CD4-positive, alpha-beta T cell (primary cell): ENCODE measurements around the gene ARL10. TPM values are rescaled to one million over a fixed set of nuclear protein-coding genes. Genes with fewer than 3 reads are reported as not detected.

ENCODE experiments used
- ATAC-seq: fragments of 200-7000 bp; cut with Tn5 transposase; one replicate; pipeline ENCODE4 v1.10.0; 2022; ENCODE audit warnings: mild to moderate bottlenecking; ENCODE audit not compliant: poor library complexity
- CTCF ChIA-PET: fragments of 350-600 bp; sonication (Branson Sonifier 250); formaldehyde crosslinking; loops from one replicate; lab custom pipeline; 2021; ENCODE audit warnings: antibody characterized with exemption, inconsistent platforms; lab: Charles Lee
- POLR2A ChIA-PET: fragments of 350-600 bp; sonication (Branson Sonifier 250); formaldehyde crosslinking; loops from one replicate; lab custom pipeline; 2021; ENCODE audit warnings: antibody characterized with exemption, inconsistent platforms; lab: Charles Lee
- DNase-seq, 14 experiments: peaks; one replicate each; pipeline ENCODE4 v3.0.0-alpha.2; 2013 to 2020; ENCODE audit warnings: mixed read lengths in 2 of 14
- H3K27ac ChIP-seq, 2 donors: one replicate each; pipeline versions ENCODE4 v1.5.1 to v1.7.0; 2013; ENCODE audit warnings: low read length in 2 of 2, low read depth in 1 of 2, mild to moderate bottlenecking in 1 of 2
- H3K27me3 ChIP-seq, 2 experiments: 1 replicate in 1 of 2; 2 replicates in 1 of 2; pipeline versions ENCODE4 v1.6.1 to v1.7.0; 2013; ENCODE audit warnings: low read length in 2 of 2, control low read depth in 1 of 2, mild to moderate bottlenecking in 1 of 2, moderate library complexity in 1 of 2; ENCODE audit not compliant: insufficient read depth in 2 of 2, control insufficient read depth in 1 of 2
- H3K36me3 ChIP-seq: one replicate; pipeline ENCODE4 v1.6.1; 2013; ENCODE audit warnings: low read length, control low read depth; ENCODE audit not compliant: insufficient read depth
- H3K4me1 ChIP-seq: one replicate; pipeline ENCODE4 v1.6.1; 2013; ENCODE audit warnings: low read length, control low read depth; ENCODE audit not compliant: insufficient read depth
- H3K4me3 ChIP-seq: one replicate; pipeline ENCODE4 v1.5.1; 2013; ENCODE audit warnings: mild to moderate bottlenecking, low read length, moderate library complexity
- H3K9me3 ChIP-seq, 2 experiments: 1 replicate in 1 of 2; 2 replicates in 1 of 2; pipeline versions ENCODE4 v1.6.1 to v1.7.0; 2013; ENCODE audit warnings: low read length in 2 of 2, mild to moderate bottlenecking in 2 of 2, control low read depth in 1 of 2, moderate library complexity in 1 of 2; ENCODE audit not compliant: control insufficient read depth in 1 of 2, insufficient read depth in 1 of 2
- H3K27ac Mint-ChIP-seq: one replicate; pipeline ENCODE4 v1.8.0; 2020; ENCODE audit warnings: mixed read lengths
- H3K27me3 Mint-ChIP-seq: one replicate; pipeline ENCODE4 v1.8.0; 2021; ENCODE audit warnings: mixed read lengths
- H3K36me3 Mint-ChIP-seq: one replicate; pipeline ENCODE4 v1.8.0; 2021; ENCODE audit warnings: low read depth, mixed read lengths
- H3K4me1 Mint-ChIP-seq: one replicate; pipeline ENCODE4 v1.8.0; 2021; ENCODE audit warnings: low read depth, mixed read lengths
- H3K4me3 Mint-ChIP-seq: one replicate; pipeline ENCODE4 v1.8.0; 2020; ENCODE audit warnings: mild to moderate bottlenecking, mixed read lengths
- H3K9me3 Mint-ChIP-seq: one replicate; pipeline ENCODE4 v1.8.0; 2020; ENCODE audit warnings: mixed read lengths
- intact Hi-C, 2 experiments: fragments of 100-400 bp; cut with DNase I in 1 of 2; cut with micrococcal nuclease in 1 of 2; formaldehyde crosslinking; loops; one replicate each; pipeline versions ENCODE4 v1.15.1 to v1.9.0; 2023 to 2025; cut with DNase I, micrococcal nuclease
- total RNA-seq, 174 experiments: library from RNA in 2 of 174; stranded (reverse) in 2 of 174; gene quantifications; one replicate each; pipeline ENCODE4 v1.2.3 and lab custom pipeline; 2021 to 2026
- TF ChIP-seq, protein P1 (sequence below): fragments of 200-600 bp; IDR thresholded peaks from one replicate; pipeline ENCODE4 v1.8.0; 2022; ENCODE audit warnings: antibody characterized with exemption, mild to moderate bottlenecking

Gene ARL10
- total RNA-seq, 2 experiments from 2014 or later, result 3.2 to 4.4 TPM

DNA sequence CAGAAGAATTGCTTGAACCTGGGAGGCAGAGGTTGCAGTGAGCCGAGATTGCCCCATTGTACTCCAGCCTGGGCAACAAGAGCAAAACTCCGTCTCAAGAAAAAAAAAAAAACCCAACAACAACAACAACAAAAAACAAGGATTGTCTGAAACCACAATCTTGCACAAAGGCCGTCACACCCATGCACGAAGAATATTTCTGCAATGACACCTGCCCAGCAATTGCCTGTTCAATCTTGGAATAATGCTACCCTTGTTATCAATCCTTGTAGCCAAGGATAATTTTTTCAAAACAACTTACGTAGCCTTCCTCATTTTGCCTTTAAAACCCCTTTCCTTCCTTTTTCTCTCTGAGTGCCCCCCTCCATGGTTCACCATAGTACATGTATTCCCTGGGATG lies 54.8 kb downstream of the ARL10 start:
- intact Hi-C loops, result no loop called here
- peaks cover 15% of the 10 kb centered on the region for H3K4me1 Mint-ChIP-seq
- TF ChIP-seq, protein P1, sequence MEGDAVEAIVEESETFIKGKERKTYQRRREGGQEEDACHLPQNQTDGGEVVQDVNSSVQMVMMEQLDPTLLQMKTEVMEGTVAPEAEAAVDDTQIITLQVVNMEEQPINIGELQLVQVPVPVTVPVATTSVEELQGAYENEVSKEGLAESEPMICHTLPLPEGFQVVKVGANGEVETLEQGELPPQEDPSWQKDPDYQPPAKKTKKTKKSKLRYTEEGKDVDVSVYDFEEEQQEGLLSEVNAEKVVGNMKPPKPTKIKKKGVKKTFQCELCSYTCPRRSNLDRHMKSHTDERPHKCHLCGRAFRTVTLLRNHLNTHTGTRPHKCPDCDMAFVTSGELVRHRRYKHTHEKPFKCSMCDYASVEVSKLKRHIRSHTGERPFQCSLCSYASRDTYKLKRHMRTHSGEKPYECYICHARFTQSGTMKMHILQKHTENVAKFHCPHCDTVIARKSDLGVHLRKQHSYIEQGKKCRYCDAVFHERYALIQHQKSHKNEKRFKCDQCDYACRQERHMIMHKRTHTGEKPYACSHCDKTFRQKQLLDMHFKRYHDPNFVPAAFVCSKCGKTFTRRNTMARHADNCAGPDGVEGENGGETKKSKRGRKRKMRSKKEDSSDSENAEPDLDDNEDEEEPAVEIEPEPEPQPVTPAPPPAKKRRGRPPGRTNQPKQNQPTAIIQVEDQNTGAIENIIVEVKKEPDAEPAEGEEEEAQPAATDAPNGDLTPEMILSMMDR, result no peak
- Histone ChIP-seq H3K4me1 (peaks cover 17% of the 10 kb centered on the region), H3K27me3 (no peaks in the 10 kb centered on the region), H3K4me3 (no peak overlapping the region), H3K9me3 (no peaks in the 10 kb centered on the region), H3K36me3 (no peaks in the 10 kb centered on the region), H3K27ac (no peak overlapping the region)
- DNase-seq (no peak), ATAC-seq (no peak)
- ChIA-PET CTCF (no interaction called here), POLR2A (no interaction called here)
- H3K9me3 Mint-ChIP-seq, result no peaks in the 10 kb centered on the region
- no peak overlapping the region for H3K27ac Mint-ChIP-seq
- peaks cover 5% of the 10 kb centered on the region for H3K27me3 Mint-ChIP-seq
- H3K4me3 Mint-ChIP-seq, result no peak overlapping the region
- H3K36me3 Mint-ChIP-seq, result no peaks in the 10 kb centered on the region

GRCh38 chr5:176420972-176421544 lies 55.8 kb downstream of the ARL10 start:
- Mint-ChIP-seq H3K27ac (no peak overlapping the region), H3K4me3 (no peak overlapping the region), H3K27me3 (peaks cover 5% of the 10 kb centered on the region), H3K36me3 (no peaks in the 10 kb centered on the region), H3K4me1 (peaks cover 9% of the 10 kb centered on the region), H3K9me3 (no peaks in the 10 kb centered on the region)
- no peaks in the 10 kb centered on the region for H3K36me3 ChIP-seq
- no peak overlapping the region for H3K4me3 ChIP-seq
- H3K27me3 ChIP-seq, result no peaks in the 10 kb centered on the region
- ATAC-seq (no peak), DNase-seq (no peak)
- ChIA-PET POLR2A (no interaction called here), CTCF (interaction anchor here (1.0 kb wide), 1 partner anchor 26 kb away, joined by 4 read pairs; no protein-coding TSS in a partner anchor)
- H3K9me3 ChIP-seq, result peaks cover 0 to 3% of the 10 kb centered on the region in 2 experiments
- H3K4me1 ChIP-seq, result peaks cover 8% of the 10 kb centered on the region
- intact Hi-C loops, result no loop called here
- TF ChIP-seq, protein P1, result no peak
- no peak overlapping the region for H3K27ac ChIP-seq

GRCh38 chr5:176424181-176424580 lies 58.9 kb downstream of the ARL10 start:
- ChIA-PET POLR2A (no interaction called here), CTCF (no interaction called here)
- H3K27me3 ChIP-seq, result no peaks in the 10 kb centered on the region
- Mint-ChIP-seq H3K4me1 (no peaks in the 10 kb centered on the region), H3K4me3 (no peak overlapping the region), H3K27me3 (peaks cover 5% of the 10 kb centered on the region), H3K9me3 (no peaks in the 10 kb centered on the region), H3K27ac (no peak overlapping the region), H3K36me3 (no peaks in the 10 kb centered on the region)
- no peak overlapping the region for H3K27ac ChIP-seq
- TF ChIP-seq, protein P1, result no peak
- H3K4me3 ChIP-seq, result no peak overlapping the region
- no peaks in the 10 kb centered on the region for H3K36me3 ChIP-seq
- ATAC-seq, result no peak
- DNase-seq, result no peak
- H3K9me3 ChIP-seq, result peaks cover 0 to 3% of the 10 kb centered on the region in 2 experiments
- intact Hi-C loops, result no loop called here
- H3K4me1 ChIP-seq, result no peaks in the 10 kb centered on the region
